Activated T-cell treated with anti-CD3 and anti-CD28 coated beads, Interleukin-2, amount 50 U/mL, for 1 hour (primary cell): ENCODE data around the gene NDUFB5.
"Not testable (repeated sequence)": the region's sequence is repeated elsewhere in the genome, so short reads cannot be mapped to it uniquely, and the experiment has no call there.

Source experiments
- DNase-seq: peaks from one replicate; pipeline ENCODE4 v3.0.0-alpha.2; 2020

Gene NDUFB5

GRCh38 chr3:179640469-179640868 is 35.9 kb downstream of the NDUFB5 start:
- no peak for DNase-seq

- no peak for DNase-seq
Measured at GRCh38 chr3:179642871-179643270, 38.3 kb downstream of the NDUFB5 start.

- not testable (repeated sequence) for DNase-seq
Measured at GRCh38 chr3:179643837-179644236, 39.2 kb downstream of the NDUFB5 start.

GRCh38 chr3:179646177-179646576 is 41.6 kb downstream of the NDUFB5 start:
- no peak for DNase-seq

- no peak for DNase-seq
Measured at GRCh38 chr3:179651687-179652446, 47.3 kb downstream of the NDUFB5 start.

GRCh38 chr3:179652447-179653095 is 48.0 kb downstream of the NDUFB5 start, which contains the start of gene USP13:
USP13 (plus strand) TSS chr3:179653040; CDS start chr3:179653226, 186 bp downstream.
- peak; percentile 72 for DNase-seq

- DNase-seq, result peak; percentile 71
Measured at GRCh38 chr3:179653096-179653797, 48.7 kb downstream of the NDUFB5 start.

- DNase-seq, result no peak
Measured at GRCh38 chr3:179655236-179655635, 50.6 kb downstream of the NDUFB5 start.

- DNase-seq, result no peak
Measured at GRCh38 chr3:179658606-179659005, 54.0 kb downstream of the NDUFB5 start.

GRCh38 chr3:179660872-179661271 is 56.3 kb downstream of the NDUFB5 start:
- DNase-seq, result no peak

- no peak for DNase-seq
Measured at GRCh38 chr3:179661777-179662176, 57.2 kb downstream of the NDUFB5 start.

- no peak for DNase-seq
Measured at GRCh38 chr3:179663093-179663492, 58.5 kb downstream of the NDUFB5 start.

GRCh38 chr3:179666030-179666429 is 61.4 kb downstream of the NDUFB5 start:
- no peak for DNase-seq

- no peak for DNase-seq
Measured at GRCh38 chr3:179666436-179667035, 61.9 kb downstream of the NDUFB5 start.

- DNase-seq, result no peak
Measured at GRCh38 chr3:179668429-179668828, 63.8 kb downstream of the NDUFB5 start.

GRCh38 chr3:179670311-179670710 is 65.7 kb downstream of the NDUFB5 start:
- no peak for DNase-seq

GRCh38 chr3:179671309-179671708 is 66.7 kb downstream of the NDUFB5 start:
- no peak for DNase-seq

GRCh38 chr3:179671747-179672242 is 67.2 kb downstream of the NDUFB5 start:
- DNase-seq, result no peak

- DNase-seq, result no peak
Measured at GRCh38 chr3:179672918-179673317, 68.3 kb downstream of the NDUFB5 start.

GRCh38 chr3:179673523-179673922 is 68.9 kb downstream of the NDUFB5 start:
- no peak for DNase-seq

GRCh38 chr3:179676081-179676480 is 71.5 kb downstream of the NDUFB5 start:
- DNase-seq, result no peak
